Measurements from ENCODE around the gene MRPL33.
A peak's percentile ranks its signal among the peaks of the same experiment; 100 is the strongest.
"Not testable (repeated sequence)": the region's sequence is repeated elsewhere in the genome, so short reads cannot be mapped to it uniquely, and the experiment has no call there.

MRPL33 gene

GRCh38 chr2:27742571-27742970 is 28.9 kb upstream of the MRPL33 start:
- DNase-seq: no peak

DNA sequence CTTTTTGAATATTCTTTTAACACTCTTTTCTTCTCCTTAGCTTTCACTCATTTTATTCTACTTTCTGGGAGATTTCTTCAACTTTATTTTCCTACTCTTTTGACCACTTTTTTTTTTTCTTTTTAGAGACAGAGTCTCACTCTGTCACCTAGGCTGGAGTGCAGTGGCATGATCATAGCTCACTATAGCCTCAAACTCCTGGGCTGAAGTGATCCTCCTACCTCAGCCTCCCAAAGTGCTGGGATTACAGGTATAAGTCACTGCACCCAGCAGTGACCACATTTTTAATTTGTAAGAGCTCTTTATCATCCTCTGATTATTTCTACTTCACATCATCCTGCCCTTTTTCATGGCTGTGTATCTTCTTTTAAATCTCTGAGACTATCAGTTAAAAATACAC is 26.0 kb upstream of the MRPL33 start:
- DNase-seq: not testable (repeated sequence)

- no peak for DNase-seq
Observed at GRCh38 chr2:27746325-27746724, 25.2 kb upstream of the MRPL33 start.

GRCh38 chr2:27747827-27748352 is 23.6 kb upstream of the MRPL33 start:
- no peak for DNase-seq

DNA sequence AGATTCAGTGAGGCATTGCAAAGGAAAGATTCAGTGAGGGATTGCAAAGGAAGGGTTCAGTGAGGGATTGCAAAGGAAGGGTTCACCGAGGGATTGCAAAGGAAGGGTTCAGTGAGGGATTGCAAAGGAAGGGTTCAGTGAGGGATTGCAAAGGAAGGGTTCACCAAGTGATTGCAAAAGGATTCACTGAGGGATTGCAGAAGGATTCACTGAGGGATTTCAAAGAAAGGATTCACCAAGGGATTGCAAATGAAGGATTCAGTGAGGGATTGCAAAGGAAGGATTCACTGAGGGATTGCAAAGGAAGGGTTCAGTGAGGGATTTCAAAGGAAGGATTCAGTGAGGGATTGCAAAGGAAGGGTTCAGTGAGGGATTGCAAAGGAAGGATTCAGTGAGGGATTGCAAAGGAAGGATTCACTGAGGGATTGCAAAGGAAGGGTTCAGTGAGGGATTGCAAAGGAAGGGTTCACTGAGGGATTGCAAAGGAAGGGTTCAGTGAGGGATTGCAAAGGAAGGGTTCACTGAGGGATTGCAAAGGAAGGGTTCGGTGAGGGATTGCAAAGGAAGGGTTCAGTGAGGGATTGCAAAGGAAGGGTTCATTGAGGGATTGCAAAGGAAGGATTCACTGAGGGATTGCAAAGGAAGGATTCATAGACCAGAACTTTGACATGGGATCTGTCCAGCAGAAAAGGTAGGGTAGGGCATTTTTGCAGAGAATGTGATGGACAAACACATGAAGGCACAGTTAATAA is 22.5 kb upstream of the MRPL33 start:
- not testable (repeated sequence) for DNase-seq

GRCh38 chr2:27751377-27751776 is 20.1 kb upstream of the MRPL33 start:
- no peak for DNase-seq

GRCh38 chr2:27752551-27753237 is 18.8 kb upstream of the MRPL33 start:
- DNase-seq: peak; percentile 79 to 88

DNA sequence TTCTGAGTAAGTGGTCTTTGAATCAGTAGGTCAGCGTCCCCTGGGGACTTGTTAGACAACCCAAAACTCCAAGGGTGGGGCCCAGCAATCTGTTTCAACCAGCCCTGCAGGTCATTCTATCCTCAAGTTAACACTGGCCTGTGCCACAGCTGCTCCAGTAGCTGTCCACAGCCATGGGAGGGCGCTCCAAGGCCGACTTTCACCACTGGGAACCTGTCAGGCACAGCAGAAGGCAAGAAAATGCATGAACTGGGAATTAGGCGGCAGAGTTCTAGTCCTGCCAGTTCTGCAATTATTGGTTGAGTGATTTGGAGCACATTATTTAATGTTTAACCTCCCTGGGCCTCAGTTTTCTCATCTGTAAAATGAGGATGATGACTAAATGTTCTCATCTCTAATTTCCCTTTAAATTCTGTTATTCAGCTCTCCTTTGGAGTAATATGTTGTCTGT is 17.4 kb upstream of the MRPL33 start:
- peak; percentile 12 to 25 for DNase-seq

GRCh38 chr2:27754831-27755230 is 16.7 kb upstream of the MRPL33 start:
- DNase-seq: no peak

GRCh38 chr2:27756091-27756490 is 15.4 kb upstream of the MRPL33 start:
- no peak for DNase-seq

DNA sequence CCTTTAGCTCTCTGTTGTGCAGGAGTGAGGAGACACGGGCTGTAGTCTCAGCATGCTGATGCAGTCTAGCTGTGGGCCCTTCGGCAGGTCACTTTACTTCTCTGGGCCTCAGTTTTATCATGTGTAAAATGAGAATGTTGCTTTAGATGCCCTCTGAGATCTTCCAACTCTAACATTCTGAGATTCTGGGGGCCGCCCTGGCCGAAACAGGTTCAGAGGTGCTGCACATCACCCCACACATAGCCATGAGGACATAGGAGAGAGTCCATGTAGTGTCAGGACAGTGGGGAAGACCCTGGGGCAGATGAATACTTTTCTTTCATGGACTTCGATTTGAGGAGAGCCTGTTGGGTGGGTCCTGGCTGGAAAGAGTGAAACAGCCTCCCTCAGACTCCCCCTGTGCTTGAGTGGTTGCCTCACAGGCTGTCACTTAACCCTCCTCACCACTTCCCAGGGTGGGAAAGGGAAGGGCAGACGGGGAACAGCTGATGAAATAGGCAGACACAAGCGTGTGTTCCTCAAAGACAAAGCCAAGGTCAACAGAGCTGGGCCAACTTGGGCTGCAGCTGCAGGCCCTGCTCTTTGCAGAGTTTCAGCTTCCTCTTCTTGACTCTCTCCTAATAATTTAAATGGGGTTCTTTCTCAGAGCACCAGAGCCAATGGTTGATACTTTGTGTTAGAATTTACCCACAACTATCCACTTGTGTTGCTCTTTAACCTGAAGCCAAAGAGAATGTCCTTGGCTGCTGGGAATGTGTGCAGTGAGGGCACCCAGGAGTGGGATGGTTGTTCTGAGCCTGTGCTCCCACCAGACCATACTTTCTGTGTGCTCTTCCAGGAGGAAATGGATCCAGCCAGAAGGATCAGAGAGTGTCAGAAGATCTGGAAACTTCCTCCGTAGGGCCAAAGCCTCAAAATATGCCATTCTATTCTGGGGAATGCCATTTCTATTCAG is 14.7 kb upstream of the MRPL33 start:
- DNase-seq: no peak

DNA sequence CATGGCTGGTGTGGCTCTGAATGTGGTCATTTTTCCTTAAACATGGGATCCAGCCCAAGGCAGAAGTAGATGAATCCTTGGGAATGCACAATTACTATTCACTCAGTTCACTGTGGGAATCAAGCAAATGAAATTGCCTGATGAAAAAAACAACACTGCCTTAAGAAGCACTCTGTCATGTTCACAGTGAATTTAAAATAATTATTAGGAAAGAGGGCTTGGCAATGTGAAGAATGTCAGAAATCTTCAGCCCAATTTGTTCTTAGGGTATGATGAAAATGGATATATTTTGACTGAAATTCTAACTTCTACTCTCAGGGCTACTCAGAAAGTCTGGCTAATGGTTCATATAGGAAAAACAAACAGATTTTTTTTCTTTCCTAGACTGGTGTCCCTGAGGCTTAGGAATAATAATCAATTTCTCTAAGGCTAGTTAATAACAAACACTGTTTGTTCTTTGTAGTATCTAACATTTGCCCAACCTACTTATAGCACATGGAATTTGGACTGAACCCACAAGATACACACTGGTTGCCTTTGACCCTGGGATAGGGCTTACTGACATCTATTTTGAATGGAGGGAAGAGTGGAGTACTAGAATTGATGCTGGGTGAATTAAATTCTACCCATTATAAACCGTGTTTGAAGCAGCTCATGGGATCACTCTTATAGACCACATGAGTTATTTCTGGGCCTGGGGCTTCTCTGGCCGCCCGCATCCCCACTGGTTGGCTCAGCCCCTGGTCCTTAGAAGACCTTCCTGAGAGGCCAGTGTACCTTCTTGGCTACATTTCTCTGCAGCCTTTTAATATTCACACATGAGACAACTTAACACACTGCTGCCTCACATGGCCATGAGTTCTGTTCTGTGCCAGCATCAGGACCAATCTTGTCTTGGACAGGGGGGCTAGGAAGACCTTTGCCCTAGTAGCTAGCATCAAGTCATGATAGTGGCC is 8.3 kb upstream of the MRPL33 start:
- DNase-seq: no peak

- DNase-seq: no peak
Observed at GRCh38 chr2:27763907-27764267, 7.6 kb upstream of the MRPL33 start.

DNA sequence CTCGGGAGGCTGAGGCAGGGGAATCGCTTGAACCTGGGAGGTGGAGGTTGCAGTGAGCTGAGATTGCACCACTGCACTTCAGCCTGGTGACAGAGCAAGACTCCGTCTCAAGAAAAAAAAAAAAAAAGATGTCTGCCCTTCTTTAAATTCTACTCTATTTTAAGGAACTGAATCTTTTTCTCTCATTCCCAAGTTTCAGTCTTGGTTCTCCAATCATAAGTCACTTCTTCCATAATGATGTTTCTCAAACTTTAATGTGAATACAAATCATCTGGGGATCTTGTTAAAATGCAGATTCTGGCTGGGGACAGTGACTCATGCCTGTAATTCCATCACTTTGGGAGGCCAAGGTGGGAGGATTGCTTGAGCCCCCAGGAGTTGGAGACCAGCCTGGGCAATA is 7.0 kb upstream of the MRPL33 start:
- DNase-seq: not testable (repeated sequence)

DNA sequence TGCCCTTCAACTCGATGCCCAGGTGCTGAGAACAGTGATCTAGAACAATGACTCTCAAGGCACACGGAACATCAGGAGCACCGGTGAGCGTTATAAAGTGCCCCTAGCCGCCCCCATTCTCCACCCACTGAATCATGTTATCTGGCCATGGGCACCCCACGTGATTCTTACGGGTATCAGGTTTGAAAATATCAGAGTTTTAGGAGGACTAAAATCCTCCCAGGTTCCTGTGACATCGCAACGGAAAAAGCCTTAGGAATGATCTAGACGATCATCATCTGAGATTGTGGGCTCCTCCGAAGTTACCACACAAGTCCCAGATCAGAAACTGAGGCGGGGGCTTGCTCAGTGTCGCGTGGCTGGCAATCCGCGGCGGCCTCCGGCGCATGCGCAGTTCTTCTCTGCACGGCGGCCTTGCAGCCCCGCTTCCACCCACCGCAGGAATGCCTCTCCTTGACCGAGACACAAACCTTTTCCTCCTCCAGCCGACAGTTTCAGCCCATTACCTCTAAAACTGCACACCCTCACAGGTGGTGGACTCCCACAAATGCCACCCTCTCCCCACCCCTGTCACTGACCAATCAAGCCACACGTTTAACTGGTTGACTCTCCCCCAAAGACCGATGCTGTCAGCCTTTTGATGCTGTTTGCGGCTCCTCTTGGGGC is 5.8 kb upstream of the MRPL33 start:
- peak in 1 of 2 experiments; percentile 12 for DNase-seq

DNA sequence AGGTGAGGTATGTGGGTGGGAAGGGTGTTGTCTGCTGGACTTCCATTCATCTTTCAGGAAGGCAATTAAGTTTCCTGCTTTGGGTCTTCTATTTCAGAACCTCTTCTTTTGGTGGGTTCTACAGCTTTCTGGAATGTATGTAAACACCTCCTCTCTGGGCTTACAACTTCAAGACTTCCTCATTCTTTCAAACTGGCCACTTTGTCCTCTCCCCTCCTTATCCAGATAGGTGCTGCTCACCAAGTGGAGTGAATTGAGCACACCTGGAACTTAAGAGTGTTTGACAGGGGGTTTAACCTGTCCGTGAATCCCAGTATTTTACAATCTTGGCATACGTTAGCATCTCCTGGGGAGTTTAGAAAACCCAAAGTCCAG is 5.2 kb upstream of the MRPL33 start:
- no peak for DNase-seq

GRCh38 chr2:27771202-27771547 is 344 bp upstream of the MRPL33 start:
- DNase-seq: no peak

GRCh38 chr2:27772804-27773203 is 1.3 kb downstream of the MRPL33 start:
- no peak for DNase-seq

DNA sequence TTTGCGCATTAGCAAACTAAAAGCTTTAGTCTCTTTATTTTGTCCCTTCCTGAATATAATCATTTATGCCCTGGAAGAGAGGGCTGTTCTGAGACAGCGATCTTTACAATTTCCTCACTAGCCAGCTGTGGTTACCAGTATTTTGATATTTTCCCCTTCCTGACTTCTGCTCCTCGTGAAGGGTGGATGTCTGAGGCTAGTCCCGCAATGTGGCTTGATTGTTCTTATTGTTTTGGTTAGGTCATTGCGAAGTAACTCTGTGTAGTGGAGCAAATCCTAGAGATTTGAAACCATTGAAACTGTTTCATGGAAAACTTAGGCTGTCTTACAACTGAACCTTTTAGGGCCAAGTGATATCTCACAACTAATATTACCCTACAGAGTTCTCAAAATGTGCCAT is 2.4 kb downstream of the MRPL33 start:
- no peak for DNase-seq

DNA sequence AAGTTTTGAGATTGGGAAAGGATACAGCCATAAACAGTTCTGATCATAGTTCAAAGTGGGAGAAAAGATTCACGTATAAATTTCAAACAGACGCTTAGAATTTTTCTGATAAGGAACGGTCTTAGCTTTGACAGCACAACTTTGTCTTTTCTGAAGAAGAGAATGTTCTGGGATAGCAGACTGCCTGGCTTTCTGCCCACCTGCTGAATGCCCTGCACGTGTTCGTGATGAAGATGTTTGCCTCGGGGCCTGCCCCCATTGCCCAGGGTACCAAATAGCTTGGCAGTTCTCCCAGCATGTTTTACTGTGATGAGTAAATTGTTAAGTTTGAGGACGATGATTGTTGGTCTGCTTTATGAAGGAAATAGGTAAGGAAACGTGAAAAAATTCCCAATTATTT is 4.6 kb downstream of the MRPL33 start:
- no peak for DNase-seq

DNA sequence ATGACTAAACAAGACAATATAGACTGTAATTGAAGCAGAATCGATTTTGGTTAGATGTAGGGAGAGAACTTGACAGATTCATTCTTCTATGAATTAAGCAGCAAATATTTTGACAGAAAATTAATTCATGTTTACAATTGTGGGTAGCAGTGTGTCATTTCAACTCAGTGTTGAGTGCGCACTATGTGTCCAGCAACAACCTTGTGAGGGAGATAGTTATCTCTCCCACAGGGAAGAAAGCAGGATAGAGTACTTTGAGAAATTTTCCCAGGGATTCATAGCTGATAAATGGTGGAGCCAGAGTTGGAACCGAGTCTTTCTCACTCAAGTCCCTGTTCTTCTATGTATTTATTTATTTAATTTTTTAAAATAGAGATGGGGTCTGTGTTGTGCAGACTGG is 5.2 kb downstream of the MRPL33 start:
- DNase-seq: no peak
